Pancreas (tissue), 10 donors: ENCODE data around the gene CDAN1. TPM values are rescaled to one million over a fixed set of nuclear protein-coding genes. Genes with fewer than 3 reads are reported as not detected.

Source experiments
- ATAC-seq, 4 donors: fragments of 200-7000 bp; cut with Tn5 transposase; one replicate each; pipeline versions ENCODE4 v1.8.0 to v1.9.1; 2020; ENCODE audit warnings: mild to moderate bottlenecking in 4 of 4, moderate library complexity in 4 of 4
- DNase-seq, 6 donors: peaks; one replicate each; pipeline ENCODE4 v3.0.0-alpha.2; 2020
- FAIRE-seq: peaks from 2 replicates; lab custom pipeline; 2012; peaks lifted over from hg19 to GRCh38; lab: Jason Lieb, UNC
- H3K27ac ChIP-seq, 4 donors: fragments of 200-600 bp; sonication (generic); 1 replicate in 3 of 4; 2 replicates in 1 of 4; pipeline versions ENCODE4 v1.5.0 to v1.8.0; 2020
- H3K27me3 ChIP-seq, 4 donors: fragments of 200-600 bp; one replicate each; pipeline ENCODE4 v1.8.0; 2021
- H3K36me3 ChIP-seq, 3 donors: fragments of 200-600 bp; sonication (generic) in 1 of 3; one replicate each; pipeline versions ENCODE4 v1.5.0 to v1.8.0; 2020 to 2021
- H3K4me1 ChIP-seq, 3 donors: fragments of 200-600 bp; one replicate each; pipeline ENCODE4 v1.8.0; 2021
- H3K4me3 ChIP-seq, 4 donors: fragments of 200-600 bp; sonication (generic) in 2 of 4; one replicate each; pipeline versions ENCODE4 v1.5.0 to v1.8.0; 2020 to 2021
- H3K9me3 ChIP-seq, 4 donors: fragments of 200-600 bp; one replicate each; pipeline ENCODE4 v1.8.0; 2021
- CTCF ChIP-seq, 4 donors: fragments of 200-600 bp; sonication (generic) in 3 of 4; IDR thresholded peaks; one replicate each; pipeline versions ENCODE4 v1.5.0 to v1.8.0; 2021; ENCODE audit warnings: antibody characterized with exemption in 4 of 4
- WGBS, 2 donors: extraction: QIAGEN DNeasy Blood & Tissue Kit; methylation state at CpG; one replicate each; pipeline ENCODE4 v1.1.7; 2013; 5-methylcytosine and 5-hydroxymethylcytosine counted together
- intact Hi-C, 3 donors: fragments of 100-400 bp; cut with DNase I; formaldehyde crosslinking; loops; one replicate each; pipeline versions ENCODE4 v1.11.1 to v1.14.2; 2022
- polyA plus RNA-seq, 2 donors: library from polyadenylated mRNA; stranded (reverse); fragments of 200-250 nt; gene quantifications; one replicate each; pipeline ENCODE4 v1.2.3, GENCODE V29; 2013
- total RNA-seq, 6 donors: library from RNA; stranded (reverse); fragmentation: NEBNext Ultra II Directional in 4 of 6; extraction: Animal tissue kit (Norgen Biotek cat#: 25700) in 4 of 6; gene quantifications; one replicate each; pipeline versions ENCODE4 v1.2.1 to v1.2.4, GENCODE V29; 2021 to 2023
- donor health status: healthy with polysubstance abuse.
- donor health status: DM: no; HTN: no; CAD: no; lungs with moderate emphysema.
- donor health status: DM: no; HTN: no; CAD: no.
- donor health status: control.
- donor health status: control.
- donor health status: Bipolar disorder and iron deficiency.
- donor health status: DM: yes; HTN: yes; CAD: no.
- donor health status: DM: no; HTN: no; CAD: no.
- donor health status: DM: no; HTN: no; CAD: no.
- donor health status: DM: yes; HTN: yes; CAD: no.

The CDAN1 gene
- total RNA-seq (10 to 100 TPM in 1 of 6 donors, 1 to 10 TPM in 5; 5.8 to 13.4 (median 8.1) TPM), polyA plus RNA-seq (10 to 100 TPM; 14.1 to 20.0 TPM)

- intact Hi-C loops: no loop called here
- 1% methylated on average over 67 to 76 of the region's 76 CpGs for WGBS, 2 donors
- ATAC-seq: peak; percentile 98 to 99 (median 99)
These were observed at the start of gene CDAN1 for GRCh38 chr15:42736793-42737528. Gene CDAN1 (minus strand): TSS chr15:42737128. CDS start chr15:42737102, 26 bp downstream.

DNA sequence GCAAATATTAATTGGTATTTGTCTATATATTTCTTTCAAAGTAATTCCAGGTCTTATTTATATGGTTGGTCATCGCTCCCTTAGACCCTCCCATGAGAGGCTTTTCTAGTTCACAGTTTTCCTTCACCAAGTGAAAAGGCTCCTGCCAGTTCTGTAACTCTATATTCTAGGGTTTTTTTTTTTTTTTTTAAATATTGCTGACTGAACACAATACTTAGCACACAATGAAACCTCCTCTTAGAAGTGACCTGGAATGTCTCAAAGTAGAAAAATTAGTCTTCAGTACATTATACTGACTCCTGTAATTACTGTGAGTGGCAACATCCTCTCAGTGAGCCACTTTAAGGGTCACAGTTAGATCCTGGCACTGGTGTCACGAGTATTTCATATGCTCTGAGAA, 48.6 kb upstream of the CDAN1 start:
- no peak for DNase-seq
- no peak for TF ChIP-seq CTCF (IDR thresholded peaks at IDR 0.05)
- Histone ChIP-seq H3K27me3 (no peaks in the 10 kb centered on the region), H3K36me3 (peaks cover 0 to 6% (median 0%) of the 10 kb centered on the region in 3 donors), H3K27ac (no peak overlapping the region), H3K4me3 (no peak overlapping the region), H3K4me1 (no peaks in the 10 kb centered on the region), H3K9me3 (no peaks in the 10 kb centered on the region)
- no peak for ATAC-seq
- 85 to 86% methylated on average over 2 of the region's 2 CpGs for WGBS, 2 donors
- no peak for FAIRE-seq
- intact Hi-C loops: no loop called here

More at GRCh38 chr15:42736793-42737528, at the start of gene CDAN1:
- Histone ChIP-seq H3K36me3 (peaks cover 0 to 9% (median 0%) of the 10 kb centered on the region in 3 donors), H3K4me3 (peak within 1 kb of the TSS; percentile 89 to 97 (median 92)), H3K4me1 (peaks cover 4 to 9% (median 7%) of the 10 kb centered on the region in 3 donors), H3K9me3 (no peaks in the 10 kb centered on the region), H3K27ac (peak within 1 kb of the TSS; percentile 73 to 89 (median 86)), H3K27me3 (no peaks in the 10 kb centered on the region)
- DNase-seq: peak; percentile 91 to 98 (median 94)
- no peak for TF ChIP-seq CTCF (IDR thresholded peaks at IDR 0.05)
- FAIRE-seq: no peak

- FAIRE-seq (no peak), ATAC-seq (no peak), DNase-seq (no peak)
- H3K27ac ChIP-seq: no peak overlapping the region
- WGBS, 2 donors: 81 to 83% methylated on average over 1 of the region's 1 CpG
- TF ChIP-seq CTCF (IDR thresholded peaks at IDR 0.05): no peak
- H3K9me3 ChIP-seq: no peaks in the 10 kb centered on the region
- H3K36me3 ChIP-seq: peaks cover 0 to 6% (median 0%) of the 10 kb centered on the region in 3 donors
- intact Hi-C loops: no loop called here
- H3K27me3 ChIP-seq: no peaks in the 10 kb centered on the region
- H3K4me3 ChIP-seq: no peak overlapping the region
- H3K4me1 ChIP-seq: no peaks in the 10 kb centered on the region
These were observed 47.8 kb upstream of the CDAN1 start for GRCh38 chr15:42784705-42785104.

DNA sequence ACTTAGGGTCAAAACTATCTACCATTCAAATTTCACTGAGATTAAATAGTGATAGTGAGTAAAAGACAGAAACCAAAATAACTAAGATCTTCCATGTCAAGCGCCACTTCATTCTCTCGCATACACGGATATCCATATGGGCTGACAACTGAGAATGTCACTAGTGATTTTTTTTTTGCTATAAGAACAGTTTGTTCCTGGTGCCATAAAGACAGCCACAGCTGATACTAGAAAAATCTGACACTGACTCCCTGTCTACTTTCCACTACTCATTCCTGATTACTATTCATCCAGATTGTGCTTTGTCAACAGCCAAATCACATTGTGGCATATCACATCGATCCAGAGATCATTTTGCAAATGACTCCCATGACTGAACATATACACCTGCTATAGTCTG, 45.8 kb upstream of the CDAN1 start:
- ATAC-seq (no peak), DNase-seq (no peak), FAIRE-seq (no peak)
- H3K27ac ChIP-seq: no peak overlapping the region
- H3K27me3 ChIP-seq: no peaks in the 10 kb centered on the region
- intact Hi-C loops: no loop called here
- H3K36me3 ChIP-seq: peaks cover 0 to 6% (median 0%) of the 10 kb centered on the region in 3 donors
- no peaks in the 10 kb centered on the region for H3K4me1 ChIP-seq
- H3K9me3 ChIP-seq: no peaks in the 10 kb centered on the region
- no peak for TF ChIP-seq CTCF (IDR thresholded peaks at IDR 0.05)
- H3K4me3 ChIP-seq: no peak overlapping the region
- 90 to 98% methylated on average over 4 of the region's 4 CpGs for WGBS, 2 donors

GRCh38 chr15:42775416-42775815, 38.5 kb upstream of the CDAN1 start:
- intact Hi-C loops: no loop called here
- WGBS, 2 donors: 82 to 92% methylated on average over 2 of the region's 2 CpGs
- Histone ChIP-seq H3K27me3 (no peaks in the 10 kb centered on the region), H3K4me3 (no peak overlapping the region), H3K27ac (no peak overlapping the region), H3K36me3 (peaks cover 0 to 4% (median 0%) of the 10 kb centered on the region in 3 donors), H3K4me1 (no peaks in the 10 kb centered on the region), H3K9me3 (no peaks in the 10 kb centered on the region)
- FAIRE-seq: no peak
- TF ChIP-seq CTCF (IDR thresholded peaks at IDR 0.05): no peak
- ATAC-seq: no peak
- DNase-seq: no peak
